Small intestine (tissue), 7 donors: ENCODE results near the gene OPCML. TPM values are rescaled to one million over a fixed set of nuclear protein-coding genes. Genes with fewer than 3 reads are reported as not detected.

ENCODE experiments used
- DNase-seq, 2 donors: peaks; one replicate each; pipeline versions ENCODE4 v3.0.0 to v3.0.0-alpha.2; 2013
- FAIRE-seq: peaks from 2 replicates; lab custom pipeline; 2012; peaks lifted over from hg19 to GRCh38; lab: Jason Lieb, UNC
- H3K27ac ChIP-seq, 3 donors: one replicate each; pipeline ENCODE4 v1.5.1; 2013; ENCODE audit warnings: low read length in 2 of 3, mild to moderate bottlenecking in 2 of 3, control low read depth in 1 of 3, inconsistent platforms in 1 of 3, low read depth in 1 of 3, moderate library complexity in 1 of 3
- H3K27me3 ChIP-seq, 3 donors: one replicate each; pipeline ENCODE4 v1.6.1; 2013; ENCODE audit warnings: low read length in 3 of 3, inconsistent platforms in 1 of 3; ENCODE audit not compliant: control insufficient read depth in 3 of 3, insufficient read depth in 3 of 3
- H3K36me3 ChIP-seq, 3 donors: one replicate each; pipeline ENCODE4 v1.6.1; 2013; ENCODE audit warnings: low read length in 3 of 3, inconsistent platforms in 1 of 3, low read depth in 1 of 3, mild to moderate bottlenecking in 1 of 3, moderate library complexity in 1 of 3; ENCODE audit not compliant: control insufficient read depth in 3 of 3, insufficient read depth in 2 of 3
- H3K4me1 ChIP-seq, 3 donors: one replicate each; pipeline ENCODE4 v1.6.1; 2013; ENCODE audit warnings: low read length in 2 of 3, inconsistent platforms in 1 of 3, low read depth in 1 of 3, mild to moderate bottlenecking in 1 of 3, moderate library complexity in 1 of 3; ENCODE audit not compliant: control insufficient read depth in 3 of 3, insufficient read depth in 2 of 3
- H3K4me3 ChIP-seq, 3 donors: one replicate each; pipeline ENCODE4 v1.5.1; 2013; ENCODE audit warnings: low read length in 3 of 3, control low read depth in 1 of 3, inconsistent platforms in 1 of 3, low read depth in 1 of 3, mild to moderate bottlenecking in 1 of 3, moderate library complexity in 1 of 3
- H3K9me3 ChIP-seq, 2 donors: one replicate each; pipeline ENCODE4 v1.6.1; 2013; ENCODE audit warnings: low read depth in 1 of 2, low read length in 1 of 2; ENCODE audit not compliant: control insufficient read depth in 2 of 2, insufficient read depth in 1 of 2
- WGBS, 3 donors: extraction: QIAGEN DNeasy Blood & Tissue Kit; methylation state at CpG; one replicate each; pipeline ENCODE4 v1.1.7; 2013; 5-methylcytosine and 5-hydroxymethylcytosine counted together
- polyA plus RNA-seq, 4 donors: library from polyadenylated mRNA; stranded (reverse) in 3 of 4; unstranded in 1 of 4; fragments of 200-250 nt in 3 of 4; fragments of 120-200 nt in 1 of 4; gene quantifications; one replicate each; pipeline versions ENCODE4 v1.2.1 to v1.2.3, GENCODE V29; 2013
- donor health status: healthy with polysubstance abuse.
- donor health status: control.
- donor health status: control.
- donor health status: Bipolar disorder and iron deficiency.
- donor health status: healthy.

OPCML gene
- polyA plus RNA-seq, 4 donors = 0.16 to 2.0 TPM; not detected in 2

GRCh38 chr11:133467686-133468085, 64.6 kb downstream of the OPCML start:
- H3K4me3 ChIP-seq = no peak overlapping the region
- no peaks in the 10 kb centered on the region for H3K9me3 ChIP-seq
- H3K4me1 ChIP-seq = no peaks in the 10 kb centered on the region
- H3K27me3 ChIP-seq = no peaks in the 10 kb centered on the region
- WGBS, 3 donors = 46 to 77% (median 60%) methylated on average over 1 of the region's 1 CpG
- no peak overlapping the region for H3K27ac ChIP-seq
- H3K36me3 ChIP-seq = no peaks in the 10 kb centered on the region
- no peak for DNase-seq
- FAIRE-seq = no peak

GRCh38 chr11:133443206-133443747, 89.0 kb downstream of the OPCML start:
- WGBS, 3 donors = 65 to 72% (median 65%) methylated on average over 4 of the region's 4 CpGs
- FAIRE-seq = no peak
- H3K4me3 ChIP-seq = no peak overlapping the region
- DNase-seq = no peak
- H3K36me3 ChIP-seq = no peaks in the 10 kb centered on the region
- H3K27me3 ChIP-seq = no peaks in the 10 kb centered on the region
- no peaks in the 10 kb centered on the region for H3K4me1 ChIP-seq
- H3K9me3 ChIP-seq = no peaks in the 10 kb centered on the region
- H3K27ac ChIP-seq = no peak overlapping the region

GRCh38 chr11:133441964-133442660, 90.2 kb downstream of the OPCML start:
- no peaks in the 10 kb centered on the region for H3K36me3 ChIP-seq
- DNase-seq (no peak), FAIRE-seq (no peak)
- WGBS, 3 donors = 61 to 84% (median 64%) methylated on average over 1 of the region's 1 CpG
- no peaks in the 10 kb centered on the region for H3K4me1 ChIP-seq
- H3K27me3 ChIP-seq = no peaks in the 10 kb centered on the region
- H3K9me3 ChIP-seq = no peaks in the 10 kb centered on the region
- no peak overlapping the region for H3K4me3 ChIP-seq
- no peak overlapping the region for H3K27ac ChIP-seq

- Histone ChIP-seq H3K36me3 (no peaks in the 10 kb centered on the region), H3K4me3 (no peak overlapping the region), H3K4me1 (no peaks in the 10 kb centered on the region), H3K27me3 (no peaks in the 10 kb centered on the region), H3K27ac (no peak overlapping the region), H3K9me3 (no peaks in the 10 kb centered on the region)
- FAIRE-seq (no peak), DNase-seq (no peak)
These were observed 106.3 kb downstream of the OPCML start for GRCh38 chr11:133425992-133426391.

GRCh38 chr11:133425245-133425644, 107.1 kb downstream of the OPCML start:
- DNase-seq (no peak), FAIRE-seq (no peak)
- Histone ChIP-seq H3K27ac (no peak overlapping the region), H3K9me3 (no peaks in the 10 kb centered on the region), H3K36me3 (no peaks in the 10 kb centered on the region), H3K4me1 (no peaks in the 10 kb centered on the region), H3K27me3 (no peaks in the 10 kb centered on the region), H3K4me3 (no peak overlapping the region)
- 82 to 97% (median 85%) methylated on average over 1 of the region's 1 CpG for WGBS, 3 donors

- Histone ChIP-seq H3K27ac (no peak overlapping the region), H3K4me1 (no peaks in the 10 kb centered on the region)
These were observed 114.1 kb downstream of the OPCML start for GRCh38 chr11:133418218-133418617.

GRCh38 chr11:133414506-133414905, 117.8 kb downstream of the OPCML start:
- Histone ChIP-seq H3K27me3 (peaks cover 0 to 3% (median 0%) of the 10 kb centered on the region in 3 donors), H3K36me3 (no peaks in the 10 kb centered on the region), H3K9me3 (peaks cover 0 to 6% of the 10 kb centered on the region in 2 donors), H3K4me3 (no peak overlapping the region), H3K4me1 (no peaks in the 10 kb centered on the region), H3K27ac (no peak overlapping the region)
- 77 to 82% (median 80%) methylated on average over 6 of the region's 6 CpGs for WGBS, 3 donors
- no peak for FAIRE-seq
- DNase-seq = no peak

More at GRCh38 chr11:133418218-133418617, 114.1 kb downstream of the OPCML start:
- Histone ChIP-seq H3K4me3 (no peak overlapping the region), H3K36me3 (no peaks in the 10 kb centered on the region), H3K27me3 (peaks cover 0 to 3% (median 0%) of the 10 kb centered on the region in 3 donors), H3K9me3 (peaks cover 0 to 6% of the 10 kb centered on the region in 2 donors)
- DNase-seq (no peak), FAIRE-seq (no peak)

GRCh38 chr11:133413703-133414102, 118.6 kb downstream of the OPCML start:
- no peak overlapping the region for H3K4me3 ChIP-seq
- no peak for DNase-seq
- no peak for FAIRE-seq
- H3K36me3 ChIP-seq = no peaks in the 10 kb centered on the region
- no peaks in the 10 kb centered on the region for H3K4me1 ChIP-seq
- no peak overlapping the region for H3K27ac ChIP-seq
- 79 to 88% (median 81%) methylated on average over 3 of the region's 3 CpGs for whole genome bisulfite sequencing, 3 donors
- peaks cover 0 to under 1% of the 10 kb centered on the region in 2 donors for H3K9me3 ChIP-seq
- peaks cover 0 to under 1% (median 0%) of the 10 kb centered on the region in 3 donors for H3K27me3 ChIP-seq
